ENCODE results near the gene HOTAIR. TPM values are rescaled to one million over a fixed set of nuclear protein-coding genes. Genes with fewer than 3 reads are reported as not detected.

HOTAIR gene
- total RNA-seq, 1 experiment from 2014 or later, result 7.9 TPM

DNA sequence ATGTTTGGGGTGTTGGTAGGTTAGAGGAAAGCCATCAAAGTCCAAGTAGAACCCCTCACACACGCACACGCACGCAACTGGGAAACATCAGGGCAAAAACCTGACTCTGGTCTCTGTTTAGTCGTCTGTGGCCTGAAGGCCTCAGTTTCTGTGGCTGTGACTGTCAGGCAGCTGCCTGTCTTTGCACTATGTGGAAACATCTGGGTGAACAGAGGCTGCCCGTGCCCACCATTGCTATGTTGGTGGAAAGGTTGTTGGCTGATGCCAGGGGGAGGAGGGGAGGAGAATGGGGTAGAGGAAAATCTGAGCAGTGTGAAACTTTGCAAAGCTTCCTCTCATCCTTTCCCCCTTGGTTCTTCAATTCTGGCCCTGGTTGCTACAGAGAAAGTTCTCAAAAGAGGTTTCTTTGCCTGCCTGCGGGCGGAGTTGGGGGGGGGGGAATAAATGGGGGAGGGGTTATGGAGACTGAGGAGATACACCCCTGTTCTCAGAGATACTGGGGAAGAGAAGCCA is 17.7 kb upstream of the HOTAIR start:
- no peak for DNase-seq
- peaks cover 37% of the 10 kb centered on the region for H3K4me1 ChIP-seq (replicated peaks; ENCODE audit: insufficient read depth)
- ChIA-PET CTCF (interaction anchor here (0.7 kb wide), 1 partner anchor 366 kb away, joined by 5 read pairs; no protein-coding TSS in a partner anchor), POLR2A (ENCODE audit: unreplicated experiment) (no interaction called here)
- H2AFZ ChIP-seq, result no peak overlapping the region
- peaks cover 12% of the 10 kb centered on the region; the same call in 1 of the 2 replicates for H3K79me2 ChIP-seq (ENCODE audit: low read depth)
- no peak overlapping the region for H3K4me3 ChIP-seq
- H3F3A ChIP-seq (ENCODE audit: insufficient read depth, low read depth), result peaks cover 14% of the 10 kb centered on the region; the same call in 1 of the 2 replicates
- H4K20me1 ChIP-seq (ENCODE audit: insufficient read depth), result no peaks in the 10 kb centered on the region
- intact Hi-C loops (cut with micrococcal nuclease; ENCODE audit: unreplicated experiment), result no loop called here
- no peaks in the 10 kb centered on the region for H3K9me3 ChIP-seq (ENCODE audit: insufficient read depth, low read depth)
- no peaks in the 10 kb centered on the region for H3K36me3 ChIP-seq (ENCODE audit: low read depth)
- BruUV-seq (replicated peaks), result no TSS peak
- H3K9me2 ChIP-seq (ENCODE audit: insufficient read depth), result no peaks in the 10 kb centered on the region
- H3K27ac ChIP-seq, result no peak overlapping the region
- H3K4me2 ChIP-seq, result no peak overlapping the region
- TF ChIP-seq EZH2 (IDR thresholded peaks at IDR 0.05; ENCODE audit: low read depth) (no peak), CTCF (conservative IDR thresholded peaks at IDR 0.05) (no peak)
- H3K27me3 ChIP-seq (ENCODE audit: insufficient read depth, low read depth), result no peaks in the 10 kb centered on the region

DNA sequence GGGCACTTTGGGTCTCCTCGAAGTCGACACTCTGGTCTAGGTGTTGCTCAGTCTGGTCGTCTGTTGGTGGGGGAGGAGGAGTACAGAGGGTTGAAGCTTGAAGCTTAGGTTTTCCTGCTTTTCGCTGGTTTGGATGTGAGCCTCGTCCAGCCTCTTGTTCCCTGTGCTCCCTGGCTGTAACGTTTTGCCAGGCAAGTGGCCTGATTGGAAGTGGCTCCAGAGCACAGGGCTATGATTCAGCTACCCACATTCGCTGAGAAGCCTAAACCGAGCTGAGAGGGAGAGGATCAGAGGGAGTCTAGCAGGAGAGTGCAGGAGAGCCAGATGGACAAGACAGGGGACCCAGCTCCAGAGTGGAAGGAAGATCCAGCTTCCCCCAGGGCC is 16.3 kb upstream of the HOTAIR start:
- Histone ChIP-seq H3K4me2 (no peak overlapping the region), H3K4me1 (replicated peaks; ENCODE audit: insufficient read depth) (peaks cover 33% of the 10 kb centered on the region), H4K20me1 (ENCODE audit: insufficient read depth) (no peaks in the 10 kb centered on the region), H3K27ac (no peak overlapping the region), H3F3A (ENCODE audit: insufficient read depth, low read depth) (peaks cover 14% of the 10 kb centered on the region; the same call in 1 of the 2 replicates), H3K36me3 (ENCODE audit: low read depth) (no peaks in the 10 kb centered on the region), H3K4me3 (no peak overlapping the region), H3K79me2 (ENCODE audit: low read depth) (peaks cover 6% of the 10 kb centered on the region; the same call in 1 of the 2 replicates), H3K9me3 (ENCODE audit: insufficient read depth, low read depth) (no peaks in the 10 kb centered on the region), H3K27me3 (ENCODE audit: insufficient read depth, low read depth) (no peaks in the 10 kb centered on the region), H3K9me2 (ENCODE audit: insufficient read depth) (no peaks in the 10 kb centered on the region), H2AFZ (no peak overlapping the region)
- no TSS peak for BruUV-seq (replicated peaks)
- intact Hi-C loops (cut with micrococcal nuclease; ENCODE audit: unreplicated experiment), result no loop called here
- POLR2A ChIA-PET (ENCODE audit: unreplicated experiment), result interaction anchor here (0.5 kb wide), 1 partner anchor 56 kb away, joined by 4 read pairs; no protein-coding TSS in a partner anchor
- no peak for TF ChIP-seq CTCF (conservative IDR thresholded peaks at IDR 0.05)
- no peak for TF ChIP-seq EZH2 (IDR thresholded peaks at IDR 0.05; ENCODE audit: low read depth)
- no peak for DNase-seq
- CTCF ChIA-PET, result interaction anchor here (0.6 to 0.7 kb wide), 3 partner anchors 11 to 238 kb away, joined by 3 read pairs; no protein-coding TSS in a partner anchor

GRCh38 chr12:53990311-53991076 is 15.7 kb upstream of the HOTAIR start:
- H3K27ac ChIP-seq, result no peak overlapping the region
- H3K9me3 ChIP-seq (ENCODE audit: insufficient read depth, low read depth), result no peaks in the 10 kb centered on the region
- H3K4me2 ChIP-seq, result no peak overlapping the region; the same call in 1 of the 2 replicates
- H3K9me2 ChIP-seq (ENCODE audit: insufficient read depth), result no peaks in the 10 kb centered on the region
- H3K4me3 ChIP-seq, result no peak overlapping the region
- peaks cover 14% of the 10 kb centered on the region; the same call in 1 of the 2 replicates for H3F3A ChIP-seq (ENCODE audit: insufficient read depth, low read depth)
- DNase-seq, result no peak
- TF ChIP-seq EZH2 (IDR thresholded peaks at IDR 0.05; ENCODE audit: low read depth) (no peak), CTCF (conservative IDR thresholded peaks at IDR 0.05) (no peak)
- no peaks in the 10 kb centered on the region for H4K20me1 ChIP-seq (ENCODE audit: insufficient read depth)
- H3K4me1 ChIP-seq (replicated peaks; ENCODE audit: insufficient read depth), result peaks cover 33% of the 10 kb centered on the region
- H3K36me3 ChIP-seq (ENCODE audit: low read depth), result no peaks in the 10 kb centered on the region
- CTCF ChIA-PET, result interaction anchor here (0.6 kb wide), 2 partner anchors 12 to 238 kb away, joined by 3 read pairs; no protein-coding TSS in a partner anchor
- 0 out of 2 replicates have a peak, but pooled peaks cover 3% of the 10 kb centered on the region for H3K79me2 ChIP-seq (ENCODE audit: low read depth)
- no peaks in the 10 kb centered on the region for H3K27me3 ChIP-seq (ENCODE audit: insufficient read depth, low read depth)
- H2AFZ ChIP-seq, result no peak overlapping the region
- intact Hi-C loops (cut with micrococcal nuclease; ENCODE audit: unreplicated experiment), result no loop called here
- POLR2A ChIA-PET (ENCODE audit: unreplicated experiment), result no interaction called here
- BruUV-seq (replicated peaks), result no TSS peak

Measured in PC-9 (cell line).